A549 (cell line): ENCODE data around the gene ACP4. TPM values are rescaled to one million over a fixed set of nuclear protein-coding genes. Genes with fewer than 3 reads are reported as not detected.
A peak's percentile ranks its signal among the peaks of the same experiment; 100 is the strongest.

Experiments used
- ATAC-seq, 2 experiments: fragments of 200-7000 bp in 1 of 2; fragments of >200 bp in 1 of 2; cut with Nextera tagmentation in 1 of 2; cut with Tn5 transposase in 1 of 2; 3 replicates each; pipeline versions ENCODE4 v1.8.0 to v1.9.1; 2018 to 2020; ENCODE audit warnings: mild to moderate bottlenecking in 1 of 2, moderate library complexity in 1 of 2
- CTCF ChIA-PET: fragments of 300-600 bp; sonication (Branson Sonifier 250); formaldehyde crosslinking; extraction: SDS; loops from one replicate; lab custom pipeline; 2021; ENCODE audit warnings: antibody characterized with exemption, inconsistent platforms; lab: Yijun Ruan, JAX
- POLR2A ChIA-PET: fragments of 350-600 bp; formaldehyde crosslinking; extraction: SDS; loops from one replicate; lab custom pipeline; 2021; ENCODE audit warnings: antibody characterized with exemption, inconsistent platforms; lab: Yijun Ruan, JAX
- DNase-seq, 2 experiments: peaks; one replicate each; pipeline versions ENCODE4 v3.0.0 to v3.0.0-alpha.2; 2011 to 2016; ENCODE audit warnings: low read depth in 1 of 2, low spot score in 1 of 2
- FAIRE-seq: peaks from 2 replicates; lab custom pipeline; 2011; peaks lifted over from hg19 to GRCh38; lab: Jason Lieb, UNC
- H3K27ac ChIP-seq, 2 experiments: fragments of >200 bp; sonication (Bioruptor Twin); formaldehyde crosslinking; 3 replicates each; pipeline ENCODE4 v1.5.1; 2016 to 2017
- H3K4me1 ChIP-seq: fragments of >200 bp; sonication (Bioruptor Twin); formaldehyde crosslinking; 3 replicates; pipeline ENCODE4 v1.6.1; 2016
- H3K4me2 ChIP-seq: fragments of >200 bp; sonication (Bioruptor Twin); formaldehyde crosslinking; 3 replicates; pipeline ENCODE4 v1.6.1; 2016
- H3K4me3 ChIP-seq: fragments of >200 bp; sonication (Bioruptor Twin); formaldehyde crosslinking; 3 replicates; pipeline ENCODE4 v1.5.1; 2016
- H3K9me3 ChIP-seq: fragments of >200 bp; sonication (Bioruptor Twin); formaldehyde crosslinking; 3 replicates; pipeline ENCODE4 v1.6.1; 2016
- ATOH8 ChIP-seq: fragments of 250-450 bp; sonication (Bioruptor Pico); IDR thresholded peaks from 2 replicates; pipeline ENCODE4 v1.5.0; 2020; ENCODE audit warnings: low read depth, mild to moderate bottlenecking, moderate library complexity
- CHD2 ChIP-seq: fragments of 150-350 bp; IDR thresholded peaks from 2 replicates; pipeline ENCODE4 v1.6.1; 2014; ENCODE audit warnings: low read length; ENCODE audit not compliant: partially characterized antibody
- E2F6 ChIP-seq: IDR thresholded peaks from 2 replicates; pipeline ENCODE4 v1.6.1; 2012; ENCODE audit warnings: low read depth, borderline replicate concordance
- EHF ChIP-seq: fragments of 250-450 bp; sonication (Bioruptor Pico); IDR thresholded peaks from 2 replicates; pipeline ENCODE4 v1.5.0; 2020; ENCODE audit warnings: mild to moderate bottlenecking
- ESRRA ChIP-seq: fragments of 150-350 bp; IDR thresholded peaks from 2 replicates; pipeline ENCODE4 v1.6.1; 2014; ENCODE audit warnings: mild to moderate bottlenecking, low read length, borderline replicate concordance
- FOXS1 ChIP-seq: fragments of 250-450 bp; sonication (Bioruptor Pico); IDR thresholded peaks from 2 replicates; pipeline ENCODE4 v1.5.0; 2020; ENCODE audit warnings: mild to moderate bottlenecking, moderate library complexity
- HDAC2 ChIP-seq: fragments of 200-600 bp; sonication (generic); IDR thresholded peaks from 2 replicates; pipeline ENCODE4 v1.6.1; 2016
- JUN ChIP-seq, 2 experiments: fragments of >200 bp; sonication (Bioruptor Twin); formaldehyde crosslinking; IDR thresholded peaks; 2 replicates in 1 of 2; 3 replicates in 1 of 2; pipeline ENCODE4 v1.6.1; 2016 to 2017
- KDM1A ChIP-seq: fragments of 200-600 bp; sonication (generic); IDR thresholded peaks from 2 replicates; pipeline ENCODE4 v1.6.1; 2016; ENCODE audit warnings: low read depth, mild to moderate bottlenecking
- PBX3 ChIP-seq: IDR thresholded peaks from 2 replicates; pipeline ENCODE4 v1.6.1; 2012
- PHF8 ChIP-seq: fragments of 200-600 bp; sonication (generic); IDR thresholded peaks from 2 replicates; pipeline ENCODE4 v1.6.1; 2016; ENCODE audit warnings: low read depth, mild to moderate bottlenecking, antibody characterized with exemption, moderate library complexity, borderline replicate concordance
- REST ChIP-seq: fragments of 200-600 bp; sonication (generic); IDR thresholded peaks from 2 replicates; pipeline ENCODE4 v1.6.1; 2016; ENCODE audit warnings: antibody characterized with exemption, mild to moderate bottlenecking, moderate library complexity
- RNF2 ChIP-seq: fragments of 200-600 bp; sonication (generic); IDR thresholded peaks from 2 replicates; pipeline ENCODE4 v1.6.1; 2016; ENCODE audit warnings: low read depth, mild to moderate bottlenecking, antibody characterized with exemption, moderate library complexity, borderline replicate concordance
- WGBS: methylation state at CpG from one replicate; pipeline ENCODE4 v1.1.6; 2017; ENCODE audit errors: missing lambda C conversion rate; 5-methylcytosine and 5-hydroxymethylcytosine counted together
- polyA plus RNA-seq, 4 experiments: library from polyadenylated mRNA; depleted of rRNA in 3 of 4; stranded (reverse); fragments of >200 nt; fragmentation: RNase III in 1 of 4; extraction: RNeasy Plus Mini Kit Qiagen cat#74134 plus additional on column Dnase treatment in 1 of 4; gene quantifications; 2 replicates in 3 of 4; 3 replicates in 1 of 4; pipeline ENCODE4 v1.2.3, GENCODE V29; 2011 to 2017

ACP4 gene
- polyA plus RNA-seq, 2 of the 4 experiments (the other 2 are of a cell fraction), result not detected

GRCh38 chr19:50795664-50796073 is 5.5 kb downstream of the ACP4 start (continued):
- TF ChIP-seq CHD2, result no peak
- no peak for TF ChIP-seq RNF2
- TF ChIP-seq PHF8, result no peak
- TF ChIP-seq E2F6, result no peak
- 0 out of 2 replicates have a peak, but pooled peaks have one; percentile 48 for TF ChIP-seq ATOH8 (CRISPR knock-in tag)
- TF ChIP-seq KDM1A, result no peak

GRCh38 chr19:50796128-50796633 is 6.0 kb downstream of the ACP4 start:
- CTCF ChIA-PET, result interaction anchor here (0.8 to 11.9 kb wide), 4 partner anchors 12 to 842 kb away, joined by 3 to 121 read pairs (median 12); no protein-coding TSS in a partner anchor

GRCh38 chr19:50796634-50797428 is 6.6 kb downstream of the ACP4 start:
- Histone ChIP-seq H3K4me1 (peaks cover 11% of the 10 kb centered on the region), H3K4me2 (no peak overlapping the region), H3K9me3 (no peaks in the 10 kb centered on the region), H3K27ac (no peak overlapping the region), H3K4me3 (no peak overlapping the region)
- ATAC-seq (no peak), FAIRE-seq (no peak), DNase-seq (no peak)
- CTCF ChIA-PET, result interaction anchor here (0.8 to 11.9 kb wide), 7 partner anchors 13 to 842 kb away, joined by 3 to 121 read pairs (median 5); partner anchors contain the start of gene CLEC11A
- 95% methylated on average over 6 of the region's 8 CpGs for WGBS
- TF ChIP-seq JUN (IDR thresholded peaks at IDR 0.05), result peak; percentile 31 to 49; a peak in 3 of 5 replicates
- no peak for TF ChIP-seq HDAC2
- no peak for TF ChIP-seq FOXS1 (CRISPR knock-in tag)
- 0 out of 2 replicates have a peak, but pooled peaks have one; percentile 15 for TF ChIP-seq REST
- POLR2A ChIA-PET, result interaction anchor here (0.7 kb wide), 1 partner anchor 8 kb away, joined by 3 read pairs; no protein-coding TSS in a partner anchor

More at GRCh38 chr19:50796128-50796633, 6.0 kb downstream of the ACP4 start:
- no peak for FAIRE-seq
- peaks cover 9% of the 10 kb centered on the region; the same call in 2 of the 3 replicates for H3K4me1 ChIP-seq
- TF ChIP-seq PBX3 (peak; percentile 44), ESRRA (no peak), JUN (IDR thresholded peaks at IDR 0.05) (peak in 1 of 2 experiments; percentile 71; a peak in 4 of 5 replicates), EHF (CRISPR knock-in tag) (0 out of 2 replicates have a peak, but pooled peaks have one; percentile 24)
- TF ChIP-seq, all 56 proteins: peak for 3
- POLR2A ChIA-PET, result interaction anchor here (0.7 to 3.1 kb wide), 3 partner anchors 8 to 126 kb away, joined by 3 to 26 read pairs (median 10); no protein-coding TSS in a partner anchor
- H3K4me3 ChIP-seq, result no peak overlapping the region
- no peaks in the 10 kb centered on the region for H3K9me3 ChIP-seq
- ATAC-seq, result peak; percentile 1 to 3; a peak in 3 of 6 replicates
- no peak overlapping the region for H3K4me2 ChIP-seq
- H3K27ac ChIP-seq, result no peak overlapping the region
- WGBS, result 86% methylated on average over 9 of the region's 9 CpGs
- DNase-seq, result peak in 1 of 2 experiments; percentile 50
